NT2/D1 (cell line): Measurements from ENCODE around the gene ADGRA1.

ENCODE experiments used
- SUZ12 ChIP-seq: IDR thresholded peaks from 2 replicates; pipeline ENCODE4 v1.6.1; 2011; ENCODE audit not compliant: insufficient read length, insufficient read depth; ENCODE audit errors: extremely low read depth
- YY1 ChIP-seq: IDR thresholded peaks from 2 replicates; pipeline ENCODE4 v1.6.1; 2011; ENCODE audit not compliant: insufficient read length, insufficient read depth

- TF ChIP-seq YY1 (no peak), SUZ12 (no peak)
These were observed 34.6 kb downstream of the ADGRA1 start for GRCh38 chr10:133122171-133122935.
